Breast epithelium (tissue), 4 donors: ENCODE data around the gene MBD5. TPM values are rescaled to one million over a fixed set of nuclear protein-coding genes. Genes with fewer than 3 reads are reported as not detected.

ENCODE experiments used
- DNase-seq, 2 donors: peaks; one replicate each; pipeline ENCODE4 v3.0.0-alpha.2; 2019; ENCODE audit warnings: low spot score in 2 of 2
- H3K27ac ChIP-seq, 2 donors: fragments of 200-600 bp; sonication (generic) in 1 of 2; one replicate each; pipeline ENCODE4 v1.5.1; 2016 to 2019; ENCODE audit warnings: mild to moderate bottlenecking in 1 of 2
- H3K27me3 ChIP-seq, 2 donors: fragments of 200-600 bp; sonication (generic) in 1 of 2; one replicate each; pipeline versions ENCODE4 v1.5.1 to v1.6.0; 2017 to 2019; ENCODE audit warnings: control low read depth in 1 of 2, mild to moderate bottlenecking in 1 of 2
- H3K36me3 ChIP-seq: fragments of 200-600 bp; one replicate; pipeline ENCODE4 v1.5.1; 2019
- H3K4me1 ChIP-seq, 2 donors: fragments of 200-600 bp; sonication (generic); one replicate each; pipeline ENCODE4 v1.5.1; 2016 to 2019; ENCODE audit warnings: control low read depth in 1 of 2
- H3K4me3 ChIP-seq, 3 donors: fragments of 200-600 bp; sonication (generic); 1 replicate in 2 of 3; 2 replicates in 1 of 3; pipeline ENCODE4 v1.5.1; 2016 to 2019; ENCODE audit warnings: mild to moderate bottlenecking in 3 of 3, moderate library complexity in 2 of 3
- H3K9me3 ChIP-seq, 2 donors: fragments of 200-600 bp; sonication (generic) in 1 of 2; one replicate each; pipeline ENCODE4 v1.5.1; 2016 to 2019; ENCODE audit warnings: control low read depth in 1 of 2
- CTCF ChIP-seq, 3 donors: fragments of 450-650 bp; IDR thresholded peaks; one replicate each; pipeline ENCODE4 v1.5.1; 2016 to 2017; ENCODE audit warnings: antibody characterized with exemption in 3 of 3, mild to moderate bottlenecking in 3 of 3, moderate library complexity in 3 of 3
- POLR2A ChIP-seq: fragments of 450-650 bp; IDR thresholded peaks from one replicate; pipeline ENCODE4 v1.6.1; 2016; ENCODE audit warnings: antibody characterized with exemption, mild to moderate bottlenecking, moderate library complexity
- POLR2AphosphoS5 ChIP-seq, 3 donors: sonication (generic); formaldehyde crosslinking; IDR thresholded peaks; one replicate each; pipeline ENCODE4 v1.6.1; 2017; ENCODE audit warnings: antibody characterized with exemption in 3 of 3
- intact Hi-C: fragments of 100-400 bp; cut with DNase I; formaldehyde crosslinking; loops from one replicate; pipeline ENCODE4 v1.15.1; 2023; ENCODE audit warnings: low total_unique reads
- total RNA-seq, 3 donors: library from RNA; depleted of rRNA; stranded (reverse); fragments of >200 nt; gene quantifications; one replicate each; pipeline ENCODE4 v1.1.0, GENCODE V29; 2016

MBD5 gene
- total RNA-seq, 3 donors from 2014 or later: 24.0 to 63.8 (median 40.3) TPM

GRCh38 chr2:148350199-148350598 lies 329.3 kb downstream of the MBD5 start:
- no peaks in the 10 kb centered on the region for H3K4me1 ChIP-seq
- H3K27me3 ChIP-seq: no peaks in the 10 kb centered on the region
- H3K4me3 ChIP-seq: no peak overlapping the region
- intact Hi-C loops: no loop called here
- no peak for DNase-seq
- H3K27ac ChIP-seq: no peak overlapping the region
- H3K9me3 ChIP-seq: peaks cover under 1 to 7% of the 10 kb centered on the region in 2 donors
- no peaks in the 10 kb centered on the region for H3K36me3 ChIP-seq
- TF ChIP-seq CTCF (IDR thresholded peaks at IDR 0.05) (no peak), POLR2A (no peak), POLR2AphosphoS5 (IDR thresholded peaks at IDR 0.05) (no peak)

GRCh38 chr2:148351437-148352143 lies 330.7 kb downstream of the MBD5 start:
- Histone ChIP-seq H3K4me3 (no peak overlapping the region), H3K4me1 (no peaks in the 10 kb centered on the region), H3K27ac (no peak overlapping the region), H3K36me3 (no peaks in the 10 kb centered on the region), H3K27me3 (no peaks in the 10 kb centered on the region), H3K9me3 (peaks cover 4 to 7% of the 10 kb centered on the region in 2 donors)
- TF ChIP-seq CTCF (IDR thresholded peaks at IDR 0.05) (no peak), POLR2AphosphoS5 (IDR thresholded peaks at IDR 0.05) (no peak), POLR2A (no peak)
- intact Hi-C loops: no loop called here
- DNase-seq: no peak

- Histone ChIP-seq H3K4me3 (no peak overlapping the region), H3K9me3 (peaks cover 4 to 7% of the 10 kb centered on the region in 2 donors), H3K4me1 (no peaks in the 10 kb centered on the region), H3K27ac (no peak overlapping the region), H3K36me3 (no peaks in the 10 kb centered on the region), H3K27me3 (no peaks in the 10 kb centered on the region)
- intact Hi-C loops: no loop called here
- TF ChIP-seq CTCF (IDR thresholded peaks at IDR 0.05): no peak
- no peak for TF ChIP-seq POLR2A
- TF ChIP-seq POLR2AphosphoS5 (IDR thresholded peaks at IDR 0.05): no peak
- DNase-seq: no peak
Measured at GRCh38 chr2:148358375-148358774, 337.5 kb downstream of the MBD5 start.

GRCh38 chr2:148360662-148361061 lies 339.8 kb downstream of the MBD5 start:
- TF ChIP-seq CTCF (IDR thresholded peaks at IDR 0.05) (no peak), POLR2A (no peak), POLR2AphosphoS5 (IDR thresholded peaks at IDR 0.05) (no peak)
- no peaks in the 10 kb centered on the region for H3K4me1 ChIP-seq
- no peaks in the 10 kb centered on the region for H3K27me3 ChIP-seq
- no peaks in the 10 kb centered on the region for H3K9me3 ChIP-seq
- H3K36me3 ChIP-seq: no peaks in the 10 kb centered on the region
- no peak for DNase-seq
- intact Hi-C loops: no loop called here
- H3K4me3 ChIP-seq: no peak overlapping the region
- no peak overlapping the region for H3K27ac ChIP-seq

- Histone ChIP-seq H3K4me1 (no peaks in the 10 kb centered on the region), H3K27ac (no peak overlapping the region), H3K9me3 (no peaks in the 10 kb centered on the region), H3K36me3 (no peaks in the 10 kb centered on the region), H3K4me3 (no peak overlapping the region), H3K27me3 (no peaks in the 10 kb centered on the region)
- intact Hi-C loops: no loop called here
- no peak for TF ChIP-seq POLR2A
- no peak for TF ChIP-seq CTCF (IDR thresholded peaks at IDR 0.05)
- TF ChIP-seq POLR2AphosphoS5 (IDR thresholded peaks at IDR 0.05): no peak
- DNase-seq: no peak
Measured at GRCh38 chr2:148362144-148362796, 341.4 kb downstream of the MBD5 start.
